Chondrocyte (in vitro differentiated cells): ENCODE measurements around the gene EIF2A. TPM values are rescaled to one million over a fixed set of nuclear protein-coding genes. Genes with fewer than 3 reads are reported as not detected.
A peak's percentile ranks its signal among the peaks of the same experiment; 100 is the strongest.

ENCODE experiments used
- DNase-seq: peaks from one replicate; pipeline ENCODE4 v3.0.0; 2021; ENCODE audit warnings: mixed read lengths, low spot score
- H3K27ac Mint-ChIP-seq: one replicate; pipeline ENCODE4 v1.8.0; 2021; ENCODE audit warnings: mild to moderate bottlenecking, moderate library complexity, mixed read lengths; ENCODE audit not compliant: unreplicated experiment
- H3K27me3 Mint-ChIP-seq: 2 replicates; pipeline ENCODE4 v1.8.0; 2021; ENCODE audit warnings: low read depth, mixed read lengths
- H3K36me3 Mint-ChIP-seq: 2 replicates; pipeline ENCODE4 v1.8.0; 2021; ENCODE audit warnings: low read depth, mixed read lengths
- H3K4me1 Mint-ChIP-seq: 2 replicates; pipeline ENCODE4 v1.8.0; 2021; ENCODE audit warnings: low read depth, mild to moderate bottlenecking, mixed read lengths
- H3K4me3 Mint-ChIP-seq: one replicate; pipeline ENCODE4 v1.8.0; 2021; ENCODE audit warnings: mild to moderate bottlenecking, moderate library complexity, mixed read lengths; ENCODE audit not compliant: unreplicated experiment
- H3K9me3 Mint-ChIP-seq: 2 replicates; pipeline ENCODE4 v1.8.0; 2021; ENCODE audit warnings: low read depth, mixed read lengths
- total RNA-seq: library from RNA; stranded (reverse); gene quantifications from 3 replicates; pipeline ENCODE4 v1.2.1, GENCODE V29; 2021
- TF ChIP-seq, protein P1 (sequence below): fragments of 200-600 bp; sonication (generic); IDR thresholded peaks from 2 replicates; pipeline ENCODE4 v1.5.0; 2021; ENCODE audit warnings: antibody characterized with exemption, mild to moderate bottlenecking, moderate library complexity

EIF2A gene
- total RNA-seq, 1 donor from 2014 or later: 48.4 TPM

DNA sequence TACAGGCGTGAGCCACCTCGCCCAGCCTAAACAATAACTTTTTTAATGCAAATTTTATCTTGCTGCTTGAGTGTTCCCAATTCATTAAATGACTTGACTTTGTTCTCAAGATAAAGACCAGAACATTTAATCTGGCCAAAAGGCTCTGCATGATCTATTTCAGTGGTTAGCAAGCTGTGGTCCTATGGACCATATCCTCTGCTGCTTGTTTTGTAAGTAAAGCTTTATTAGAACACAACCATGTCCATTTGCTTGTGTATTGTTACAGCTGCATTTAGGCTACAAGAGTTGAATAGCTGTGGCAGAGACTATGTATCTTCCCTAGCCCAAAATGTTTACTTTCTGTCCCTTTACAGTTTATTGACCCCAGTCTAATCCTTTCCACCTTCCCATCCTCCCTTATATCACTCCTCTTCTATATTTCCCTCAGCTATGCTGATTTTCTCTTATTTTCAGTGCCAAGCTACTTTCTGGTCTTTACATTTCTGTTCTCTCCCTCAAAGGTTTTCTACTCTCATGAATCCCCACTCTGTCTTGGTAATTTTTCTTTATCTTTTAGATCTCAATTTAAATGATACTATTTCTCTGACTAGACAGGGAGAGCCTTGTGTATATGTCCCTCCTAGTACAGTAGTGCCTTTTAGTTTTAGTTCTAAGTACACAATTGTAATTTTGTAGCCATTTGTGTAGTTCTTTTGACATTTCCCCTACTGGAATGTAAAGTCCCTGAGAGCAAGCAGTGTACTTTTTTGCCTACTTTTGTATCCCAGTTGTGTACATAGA is 79.8 kb downstream of the EIF2A start:
- Mint-ChIP-seq H3K4me3 (no peak overlapping the region), H3K36me3 (peaks cover 23% of the 10 kb centered on the region), H3K9me3 (no peaks in the 10 kb centered on the region), H3K27ac (peak overlapping the region; percentile 11), H3K27me3 (no peaks in the 10 kb centered on the region), H3K4me1 (peaks cover 57% of the 10 kb centered on the region)
- TF ChIP-seq, protein P1, sequence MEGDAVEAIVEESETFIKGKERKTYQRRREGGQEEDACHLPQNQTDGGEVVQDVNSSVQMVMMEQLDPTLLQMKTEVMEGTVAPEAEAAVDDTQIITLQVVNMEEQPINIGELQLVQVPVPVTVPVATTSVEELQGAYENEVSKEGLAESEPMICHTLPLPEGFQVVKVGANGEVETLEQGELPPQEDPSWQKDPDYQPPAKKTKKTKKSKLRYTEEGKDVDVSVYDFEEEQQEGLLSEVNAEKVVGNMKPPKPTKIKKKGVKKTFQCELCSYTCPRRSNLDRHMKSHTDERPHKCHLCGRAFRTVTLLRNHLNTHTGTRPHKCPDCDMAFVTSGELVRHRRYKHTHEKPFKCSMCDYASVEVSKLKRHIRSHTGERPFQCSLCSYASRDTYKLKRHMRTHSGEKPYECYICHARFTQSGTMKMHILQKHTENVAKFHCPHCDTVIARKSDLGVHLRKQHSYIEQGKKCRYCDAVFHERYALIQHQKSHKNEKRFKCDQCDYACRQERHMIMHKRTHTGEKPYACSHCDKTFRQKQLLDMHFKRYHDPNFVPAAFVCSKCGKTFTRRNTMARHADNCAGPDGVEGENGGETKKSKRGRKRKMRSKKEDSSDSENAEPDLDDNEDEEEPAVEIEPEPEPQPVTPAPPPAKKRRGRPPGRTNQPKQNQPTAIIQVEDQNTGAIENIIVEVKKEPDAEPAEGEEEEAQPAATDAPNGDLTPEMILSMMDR: no peak
- no peak for DNase-seq

DNA sequence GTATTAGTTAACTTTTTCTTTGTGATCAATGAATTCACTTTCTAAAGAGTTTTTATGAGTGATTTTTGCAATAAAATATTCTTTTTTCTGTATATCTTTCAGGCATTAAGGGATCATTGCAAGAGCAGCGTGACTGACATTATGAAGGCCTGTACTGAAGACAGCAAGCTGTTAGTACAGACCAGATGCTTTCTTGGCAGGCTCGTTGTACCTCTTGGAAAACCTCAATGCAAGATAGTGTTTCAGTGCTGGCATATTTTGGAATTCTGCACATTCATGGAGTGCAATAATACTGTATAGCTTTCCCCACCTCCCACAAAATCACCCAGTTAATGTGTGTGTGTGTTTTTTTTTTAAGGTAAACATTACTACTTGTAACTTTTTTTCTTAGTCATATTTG is 81.0 kb downstream of the EIF2A start:
- no peak for DNase-seq
- H3K36me3 Mint-ChIP-seq: peaks cover 23% of the 10 kb centered on the region

DNA sequence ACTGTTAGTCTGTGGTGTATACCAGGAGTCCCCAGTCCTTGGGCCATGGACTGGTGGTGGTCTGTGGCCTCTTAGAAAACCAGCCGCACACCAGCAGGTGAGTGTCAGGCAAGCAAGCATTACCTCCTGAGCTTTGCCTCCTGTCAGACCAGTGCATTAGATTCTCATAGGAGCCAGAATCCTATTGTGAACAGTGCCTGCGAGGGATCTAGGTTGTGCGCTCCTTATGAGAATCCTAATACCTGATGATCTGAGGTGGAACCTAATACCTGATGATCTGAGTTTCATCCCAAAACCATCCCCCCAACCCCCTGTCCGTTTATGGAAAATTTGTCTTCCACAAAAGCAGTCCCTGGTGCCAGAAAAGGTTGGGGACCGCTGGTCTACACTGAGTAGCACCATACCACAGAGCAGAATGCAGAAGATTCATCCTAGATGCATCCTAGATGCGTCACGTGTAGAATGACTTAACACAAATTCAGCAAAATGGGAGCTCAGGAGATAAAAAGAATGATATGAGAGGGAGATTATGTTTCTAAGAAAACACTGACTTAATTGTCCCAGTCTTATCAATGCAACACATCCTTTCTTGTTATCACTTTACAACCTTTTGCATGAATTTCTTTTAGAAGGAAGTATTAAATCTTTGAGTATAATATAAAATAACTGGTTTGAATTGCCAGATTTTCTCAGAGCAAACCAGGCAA is 85.1 kb downstream of the EIF2A start:
- no peak overlapping the region for H3K27ac Mint-ChIP-seq
- peaks cover 15% of the 10 kb centered on the region for H3K36me3 Mint-ChIP-seq
- TF ChIP-seq, protein P1: no peak
- H3K4me1 Mint-ChIP-seq: peaks cover 36% of the 10 kb centered on the region
- no peak for DNase-seq
- H3K9me3 Mint-ChIP-seq: no peaks in the 10 kb centered on the region
- no peaks in the 10 kb centered on the region for H3K27me3 Mint-ChIP-seq
- H3K4me3 Mint-ChIP-seq: no peak overlapping the region

More for the DNA sequence above, 81.0 kb downstream of the EIF2A start:
- peak overlapping the region; percentile 68 for H3K27ac Mint-ChIP-seq
- no peak overlapping the region for H3K4me3 Mint-ChIP-seq
- peaks cover 47% of the 10 kb centered on the region for H3K4me1 Mint-ChIP-seq
- H3K27me3 Mint-ChIP-seq: no peaks in the 10 kb centered on the region
- no peaks in the 10 kb centered on the region for H3K9me3 Mint-ChIP-seq
- TF ChIP-seq, protein P1: no peak

DNA sequence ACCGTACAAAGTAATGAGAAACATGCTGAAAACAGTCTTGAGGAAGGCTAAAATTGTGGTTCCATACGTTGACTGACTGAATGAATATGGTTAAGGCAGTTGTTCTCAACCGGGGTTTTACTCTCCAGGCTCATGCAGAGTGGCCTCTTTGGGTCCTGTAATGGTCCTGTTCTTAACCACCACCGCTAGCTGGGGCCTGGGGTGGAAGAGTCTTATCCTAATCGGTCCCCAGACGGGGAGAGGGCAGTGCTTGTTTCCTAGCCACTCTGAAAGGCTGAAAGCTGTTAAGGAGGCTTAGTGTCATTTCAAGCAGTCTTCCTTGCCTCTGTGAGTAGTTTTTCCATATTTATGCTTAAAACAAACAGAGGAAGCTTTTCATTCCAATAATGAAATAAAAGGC is 88.5 kb downstream of the EIF2A start:
- Mint-ChIP-seq H3K27ac (no peak overlapping the region), H3K4me3 (no peak overlapping the region), H3K36me3 (peaks cover 8% of the 10 kb centered on the region), H3K27me3 (no peaks in the 10 kb centered on the region), H3K9me3 (no peaks in the 10 kb centered on the region), H3K4me1 (peaks cover 21% of the 10 kb centered on the region)
- no peak for DNase-seq
- TF ChIP-seq, protein P1: no peak

DNA sequence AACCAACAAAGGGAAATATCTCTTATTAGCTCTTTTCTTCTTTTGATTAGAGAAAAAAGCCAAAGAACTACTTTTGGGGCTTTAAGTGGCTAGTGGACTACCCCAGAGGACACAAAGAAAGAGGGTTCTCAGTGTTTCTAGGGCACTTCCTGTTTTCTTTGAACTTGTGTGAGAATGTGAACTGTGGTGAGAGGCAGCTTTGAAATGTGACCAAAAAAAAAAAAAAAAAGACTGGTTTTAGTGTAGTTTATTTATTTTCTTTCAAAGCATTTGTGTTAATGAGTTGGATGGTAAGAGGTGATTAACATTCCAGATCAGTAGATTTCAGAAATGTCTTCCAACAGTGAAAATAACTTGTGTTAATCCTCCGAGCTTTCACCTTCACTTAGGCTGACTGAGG is 88.9 kb downstream of the EIF2A start:
- Mint-ChIP-seq H3K4me3 (no peak overlapping the region), H3K27ac (peak overlapping the region; percentile 13), H3K36me3 (peaks cover 6% of the 10 kb centered on the region), H3K27me3 (no peaks in the 10 kb centered on the region), H3K4me1 (peaks cover 21% of the 10 kb centered on the region), H3K9me3 (no peaks in the 10 kb centered on the region)
- no peak for DNase-seq
- TF ChIP-seq, protein P1: no peak

Other genes with a start within 250 kb of the EIF2A start
- gene TSC22D2, start 138.5 kb upstream of the EIF2A start, total RNA-seq: 39.8 to 48.2 TPM (median 42.9 TPM) in 3 replicates
- gene SERP1, start 291 bp upstream of the EIF2A start, total RNA-seq: 90.8 to 103 TPM (median 91.4 TPM) in 3 replicates
- gene SELENOT, start 56.5 kb downstream of the EIF2A start, total RNA-seq: 70.5 to 83.8 TPM (median 79.1 TPM) in 3 replicates
- not detected in 3 replicates for gene ERICH6, start 157.1 kb downstream of the EIF2A start, total RNA-seq
- gene SIAH2, start 216.4 kb downstream of the EIF2A start, total RNA-seq: 24.3 to 39.7 TPM (median 39.2 TPM) in 3 replicates